GM12801 (cell line): ENCODE measurements around the gene ANAPC2.

ENCODE experiments used
- TF ChIP-seq, protein P1 (sequence below): IDR thresholded peaks from one replicate; pipeline ENCODE4 v1.5.1; 2011; ENCODE audit warnings: control low read depth; ENCODE audit not compliant: insufficient read length; ENCODE audit errors: extremely low read depth

The ANAPC2 gene

DNA sequence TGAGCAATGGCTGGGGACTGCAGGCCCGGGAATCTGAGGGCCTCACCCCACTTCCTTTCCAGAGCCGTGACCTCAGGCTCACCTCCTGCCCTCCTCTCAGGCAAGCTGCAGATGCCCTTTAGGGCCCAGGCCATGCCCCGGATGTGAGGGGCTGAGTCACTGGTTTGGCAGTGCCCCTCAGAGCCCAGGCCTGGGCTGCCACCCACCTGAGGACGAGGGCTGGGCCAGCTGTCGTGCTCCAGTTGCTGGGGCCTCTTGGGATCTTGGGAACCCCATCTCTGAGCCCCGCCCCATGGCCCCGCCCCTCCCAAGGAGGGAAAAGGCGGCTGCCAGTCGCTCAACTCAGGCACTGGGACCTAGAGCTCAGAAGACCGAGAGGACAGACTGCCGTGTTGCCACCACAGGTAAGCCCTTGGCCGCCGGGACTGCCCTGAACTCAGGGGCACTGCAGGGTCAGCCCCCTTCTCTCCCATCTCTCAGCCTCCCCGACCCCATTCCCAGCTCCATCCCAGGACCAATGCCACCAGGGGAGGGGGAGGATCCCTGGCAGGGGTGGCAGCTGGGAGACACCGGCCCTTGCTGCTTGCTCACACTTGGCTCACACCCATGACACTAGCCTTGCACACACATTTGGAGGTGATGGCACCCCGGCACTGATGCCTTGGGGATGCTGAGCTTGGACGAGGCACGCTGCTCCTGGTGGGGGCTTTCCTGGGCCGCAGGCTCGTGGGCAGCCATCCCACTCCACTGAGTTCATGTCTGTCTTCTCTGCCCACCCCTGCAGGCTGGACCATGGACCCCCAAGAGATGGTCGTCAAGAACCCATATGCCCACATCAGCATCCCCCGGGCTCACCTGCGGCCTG, 36.7 kb upstream of the ANAPC2 start, which contains the start of gene CYSRT1:
Gene CYSRT1, plus strand, starts transcription at position 345 of the 865 bp plus-strand sequence. Its CDS starts 448 bp downstream, at position 793.
- TF ChIP-seq, protein P1, sequence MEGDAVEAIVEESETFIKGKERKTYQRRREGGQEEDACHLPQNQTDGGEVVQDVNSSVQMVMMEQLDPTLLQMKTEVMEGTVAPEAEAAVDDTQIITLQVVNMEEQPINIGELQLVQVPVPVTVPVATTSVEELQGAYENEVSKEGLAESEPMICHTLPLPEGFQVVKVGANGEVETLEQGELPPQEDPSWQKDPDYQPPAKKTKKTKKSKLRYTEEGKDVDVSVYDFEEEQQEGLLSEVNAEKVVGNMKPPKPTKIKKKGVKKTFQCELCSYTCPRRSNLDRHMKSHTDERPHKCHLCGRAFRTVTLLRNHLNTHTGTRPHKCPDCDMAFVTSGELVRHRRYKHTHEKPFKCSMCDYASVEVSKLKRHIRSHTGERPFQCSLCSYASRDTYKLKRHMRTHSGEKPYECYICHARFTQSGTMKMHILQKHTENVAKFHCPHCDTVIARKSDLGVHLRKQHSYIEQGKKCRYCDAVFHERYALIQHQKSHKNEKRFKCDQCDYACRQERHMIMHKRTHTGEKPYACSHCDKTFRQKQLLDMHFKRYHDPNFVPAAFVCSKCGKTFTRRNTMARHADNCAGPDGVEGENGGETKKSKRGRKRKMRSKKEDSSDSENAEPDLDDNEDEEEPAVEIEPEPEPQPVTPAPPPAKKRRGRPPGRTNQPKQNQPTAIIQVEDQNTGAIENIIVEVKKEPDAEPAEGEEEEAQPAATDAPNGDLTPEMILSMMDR: no peak

- TF ChIP-seq, protein P1: no peak
Measured at GRCh38 chr9:137223078-137223970, 35.0 kb upstream of the ANAPC2 start.

- TF ChIP-seq, protein P1: no peak
Measured at GRCh38 chr9:137222190-137223077, 34.1 kb upstream of the ANAPC2 start, which contains the start of gene RNF208. TSS of gene RNF208 (minus strand) at chr9:137222240. CDS start at chr9:137221212, 1,028 bp downstream.

GRCh38 chr9:137221506-137222111, 33.2 kb upstream of the ANAPC2 start:
- TF ChIP-seq, protein P1: no peak

DNA sequence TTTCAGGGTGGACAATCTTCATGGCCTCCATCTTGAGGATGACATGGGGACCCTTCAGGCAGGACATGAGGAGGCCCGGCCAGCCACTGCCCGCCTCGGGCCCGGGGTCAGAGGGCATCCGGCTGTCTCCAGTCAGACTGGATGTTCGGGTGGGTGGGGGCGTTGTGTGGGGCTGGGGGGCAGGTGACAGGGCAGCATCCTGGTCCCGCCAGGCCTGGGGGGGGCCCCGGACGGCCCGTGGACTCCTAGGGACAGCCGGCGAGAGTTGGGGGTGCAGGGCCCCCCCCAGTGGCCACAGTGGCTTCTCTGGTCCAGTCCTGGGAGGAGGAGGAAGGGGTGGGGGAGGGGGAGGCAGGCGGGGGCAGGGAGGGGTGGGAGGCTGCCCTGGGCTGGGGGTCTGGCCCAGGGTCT, 32.7 kb upstream of the ANAPC2 start:
- TF ChIP-seq, protein P1: no peak

- TF ChIP-seq, protein P1: no peak
Measured at GRCh38 chr9:137220317-137221094, 32.1 kb upstream of the ANAPC2 start.
